Stimulated activated CD8-positive, alpha-beta memory T cell treated with anti-CD3 and anti-CD28 coated beads, Interleukin-7, amount 100 ng/mL, for 24 hours (primary cell): ENCODE results near the gene ARV1.
"Not testable (repeated sequence)": the region's sequence is repeated elsewhere in the genome, so short reads cannot be mapped to it uniquely, and the experiment has no call there.

Experiments used
- DNase-seq: peaks from one replicate; pipeline ENCODE4 v3.0.0-alpha.2; 2020; ENCODE audit warnings: low read depth

The ARV1 gene

DNA sequence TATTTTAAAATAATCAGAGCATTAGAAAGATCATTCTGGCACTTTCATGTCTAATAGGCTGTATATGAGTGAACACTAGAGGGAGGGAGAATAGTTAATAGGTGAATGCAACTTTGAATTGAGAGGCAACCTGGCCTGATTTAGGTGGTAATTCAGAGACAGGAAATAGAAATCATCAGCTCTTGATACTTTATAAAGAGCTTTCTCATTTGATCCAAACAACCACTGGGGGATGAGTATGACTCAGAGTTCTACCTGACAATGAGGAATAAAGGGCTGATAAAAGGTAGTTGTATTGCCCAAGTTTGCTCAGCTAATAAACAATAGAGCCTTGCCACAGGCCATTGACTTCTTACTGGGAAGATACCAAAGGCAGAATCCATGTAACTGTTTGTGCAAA is 66.4 kb downstream of the ARV1 start:
- DNase-seq: no peak

DNA sequence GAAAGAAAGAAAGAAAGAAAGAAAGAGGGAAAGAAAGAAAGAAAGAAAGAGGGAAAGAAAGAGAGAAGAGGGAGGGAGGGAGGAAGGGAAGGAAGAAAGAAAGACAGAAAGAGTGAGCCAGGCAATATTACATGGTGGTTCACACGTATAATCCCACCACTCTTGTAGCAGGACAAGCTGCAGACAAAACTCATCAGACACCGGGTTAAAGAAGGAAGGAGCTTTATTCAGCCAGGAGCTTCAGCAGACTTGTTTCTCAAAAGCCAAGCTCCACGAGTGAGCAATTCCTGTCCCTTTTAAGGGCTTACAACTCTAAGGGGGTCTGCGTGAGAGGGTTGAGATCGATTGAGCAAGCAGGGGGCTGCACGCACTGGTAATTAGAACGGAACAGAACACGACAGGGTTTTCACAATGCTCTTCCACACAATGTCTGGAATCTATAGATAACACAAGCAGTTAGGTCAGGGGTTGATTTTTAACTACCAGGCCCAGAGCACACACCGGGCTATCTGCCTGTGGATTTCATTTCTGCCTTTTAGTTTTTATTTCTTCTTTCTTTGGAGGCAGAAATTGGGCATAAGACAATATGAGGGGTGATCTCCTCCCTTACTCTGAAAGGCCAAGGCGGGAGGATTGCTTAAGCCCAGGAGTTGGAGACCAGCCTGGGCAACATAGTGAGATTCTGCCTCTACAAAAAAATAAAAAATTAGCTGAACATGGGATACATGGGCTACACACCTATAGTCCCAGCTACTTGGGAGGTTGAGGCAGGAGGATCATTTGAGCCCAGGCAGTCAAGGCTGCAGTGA is 67.2 kb downstream of the ARV1 start:
- DNase-seq: not testable (repeated sequence)

- no peak for DNase-seq
Measured at GRCh38 chr1:231046730-231047395, 68.0 kb downstream of the ARV1 start.

GRCh38 chr1:231047529-231047928 is 68.6 kb downstream of the ARV1 start:
- DNase-seq: not testable (repeated sequence)

- DNase-seq: not testable (repeated sequence)
Measured at GRCh38 chr1:231048419-231048818, 69.5 kb downstream of the ARV1 start.

GRCh38 chr1:231049121-231049979 is 70.5 kb downstream of the ARV1 start:
- no peak for DNase-seq
